ENCODE results near the gene CIITA.
"Not testable (repeated sequence)": the region's sequence is repeated elsewhere in the genome, so short reads cannot be mapped to it uniquely, and the experiment has no call there.

Gene CIITA

GRCh38 chr16:10921536-10922327, 44.7 kb downstream of the CIITA start:
- DNase-seq (ENCODE audit: low read depth), result no peak

GRCh38 chr16:10922328-10923145, 45.5 kb downstream of the CIITA start:
- no peak for DNase-seq (ENCODE audit: low read depth)

GRCh38 chr16:10923146-10923649, 46.2 kb downstream of the CIITA start:
- DNase-seq (ENCODE audit: low read depth), result no peak

GRCh38 chr16:10923650-10924214, 46.7 kb downstream of the CIITA start:
- no peak for DNase-seq (ENCODE audit: low read depth)

GRCh38 chr16:10925285-10925684, 48.3 kb downstream of the CIITA start:
- not testable (repeated sequence) for DNase-seq (ENCODE audit: low read depth)

- no peak for DNase-seq (ENCODE audit: low read depth)
Measured at GRCh38 chr16:10926094-10926493, 49.1 kb downstream of the CIITA start.

- no peak for DNase-seq (ENCODE audit: low read depth)
Measured at GRCh38 chr16:10926867-10927266, 49.9 kb downstream of the CIITA start.

GRCh38 chr16:10927497-10928112, 50.6 kb downstream of the CIITA start:
- DNase-seq (ENCODE audit: low read depth), result no peak

- DNase-seq (ENCODE audit: low read depth), result not testable (repeated sequence)
Measured at GRCh38 chr16:10929097-10929496, 52.1 kb downstream of the CIITA start.

GRCh38 chr16:10929853-10930754, 53.1 kb downstream of the CIITA start:
- no peak for DNase-seq (ENCODE audit: low read depth)

GRCh38 chr16:10930755-10931093, 53.7 kb downstream of the CIITA start:
- no peak for DNase-seq (ENCODE audit: low read depth)

- DNase-seq (ENCODE audit: low read depth), result no peak
Measured at GRCh38 chr16:10931134-10931533, 54.1 kb downstream of the CIITA start.

GRCh38 chr16:10931977-10932632, 55.1 kb downstream of the CIITA start:
- DNase-seq (ENCODE audit: low read depth), result no peak

- DNase-seq (ENCODE audit: low read depth), result no peak
Measured at GRCh38 chr16:10932959-10933710, 56.1 kb downstream of the CIITA start.

- no peak for DNase-seq (ENCODE audit: low read depth)
Measured at GRCh38 chr16:10933865-10934264, 56.9 kb downstream of the CIITA start.

GRCh38 chr16:10934325-10935107, 57.5 kb downstream of the CIITA start:
- no peak for DNase-seq (ENCODE audit: low read depth)

GRCh38 chr16:10935226-10935915, 58.4 kb downstream of the CIITA start:
- DNase-seq (ENCODE audit: low read depth), result no peak

GRCh38 chr16:10936272-10936984, 59.4 kb downstream of the CIITA start:
- DNase-seq (ENCODE audit: low read depth), result no peak
